Stimulated activated CD4-positive, alpha-beta T cell treated with anti-CD3 and anti-CD28 coated beads, Interleukin-12 subunit alpha, Interleukin-12 subunit beta, amount 100 ng/mL, for 48 hours (primary cell): Measurements from ENCODE around the gene PICALM.
"Not testable (repeated sequence)": the region's sequence is repeated elsewhere in the genome, so short reads cannot be mapped to it uniquely, and the experiment has no call there.

Experiments used
- DNase-seq, 3 donors: peaks; one replicate each; pipeline ENCODE4 v3.0.0-alpha.2; 2020; ENCODE audit warnings: low read depth in 2 of 3, low spot score in 1 of 3

The PICALM gene, protein sequence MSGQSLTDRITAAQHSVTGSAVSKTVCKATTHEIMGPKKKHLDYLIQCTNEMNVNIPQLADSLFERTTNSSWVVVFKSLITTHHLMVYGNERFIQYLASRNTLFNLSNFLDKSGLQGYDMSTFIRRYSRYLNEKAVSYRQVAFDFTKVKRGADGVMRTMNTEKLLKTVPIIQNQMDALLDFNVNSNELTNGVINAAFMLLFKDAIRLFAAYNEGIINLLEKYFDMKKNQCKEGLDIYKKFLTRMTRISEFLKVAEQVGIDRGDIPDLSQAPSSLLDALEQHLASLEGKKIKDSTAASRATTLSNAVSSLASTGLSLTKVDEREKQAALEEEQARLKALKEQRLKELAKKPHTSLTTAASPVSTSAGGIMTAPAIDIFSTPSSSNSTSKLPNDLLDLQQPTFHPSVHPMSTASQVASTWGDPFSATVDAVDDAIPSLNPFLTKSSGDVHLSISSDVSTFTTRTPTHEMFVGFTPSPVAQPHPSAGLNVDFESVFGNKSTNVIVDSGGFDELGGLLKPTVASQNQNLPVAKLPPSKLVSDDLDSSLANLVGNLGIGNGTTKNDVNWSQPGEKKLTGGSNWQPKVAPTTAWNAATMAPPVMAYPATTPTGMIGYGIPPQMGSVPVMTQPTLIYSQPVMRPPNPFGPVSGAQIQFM

DNA sequence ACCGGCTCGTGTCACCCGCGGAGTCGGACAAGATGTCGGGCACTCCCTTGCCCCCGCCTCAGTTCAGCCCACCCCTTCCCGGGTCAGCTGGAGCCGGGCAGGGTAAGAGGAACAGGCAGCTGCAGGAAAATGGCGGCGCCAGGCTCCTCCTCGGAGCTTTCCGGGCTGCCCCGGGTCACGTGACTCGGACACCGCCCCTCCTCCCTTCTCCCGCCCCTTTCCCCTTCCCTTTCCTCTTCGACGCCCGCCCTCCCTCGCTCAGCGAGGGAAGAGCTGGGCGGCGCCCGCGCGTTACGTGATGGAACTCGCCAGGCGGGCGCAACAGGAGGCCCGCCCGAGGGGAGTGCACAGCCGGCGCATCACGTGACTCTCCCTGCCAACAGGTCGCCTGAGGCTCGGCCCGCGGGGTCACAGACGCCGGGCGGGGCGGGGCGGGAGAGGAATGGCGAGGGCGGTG lies at the start of gene PICALM:
PICALM (minus strand) TSS at position 134 of the 457 bp plus-strand sequence. CDS start 304 bp downstream, outside the sequence.
- peak; percentile 95 to 97 (median 96) for DNase-seq

DNA sequence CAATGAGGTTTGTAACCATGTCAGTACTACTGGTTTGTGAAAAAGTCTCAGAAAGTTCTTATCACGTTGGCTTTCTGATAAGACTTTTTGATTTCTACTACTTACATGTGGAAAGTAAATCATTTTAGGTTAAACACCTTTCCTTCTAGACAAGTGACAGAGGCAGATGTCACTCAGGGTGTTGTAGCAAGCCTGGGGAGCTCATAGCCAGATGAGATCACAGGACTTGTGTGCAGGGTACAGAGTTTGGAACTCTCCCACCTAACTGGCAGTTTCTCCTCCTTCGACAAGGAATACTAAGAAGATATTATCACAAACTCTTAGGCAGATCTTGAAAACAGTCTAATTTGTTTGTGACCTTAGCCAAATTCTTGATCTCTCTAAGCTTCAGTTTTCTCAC lies 49.4 kb upstream of the PICALM start:
- no peak for DNase-seq

DNA sequence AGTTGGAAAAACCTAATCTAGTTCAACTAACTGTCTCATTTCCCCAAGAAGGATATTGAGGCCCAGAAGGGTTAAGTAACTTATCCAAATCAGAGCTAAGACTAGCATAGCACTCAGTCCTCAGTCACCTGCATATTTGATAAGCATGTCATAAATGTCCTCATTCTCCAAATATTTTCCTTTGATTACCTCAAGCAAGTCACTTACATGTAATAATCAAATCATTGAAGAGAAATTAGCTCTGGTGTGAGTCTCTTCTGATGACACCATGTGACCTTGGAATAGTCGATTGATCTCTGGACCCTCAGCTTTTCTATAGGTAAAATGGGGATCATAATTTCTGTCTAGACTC lies 48.8 kb upstream of the PICALM start:
- no peak for DNase-seq

DNA sequence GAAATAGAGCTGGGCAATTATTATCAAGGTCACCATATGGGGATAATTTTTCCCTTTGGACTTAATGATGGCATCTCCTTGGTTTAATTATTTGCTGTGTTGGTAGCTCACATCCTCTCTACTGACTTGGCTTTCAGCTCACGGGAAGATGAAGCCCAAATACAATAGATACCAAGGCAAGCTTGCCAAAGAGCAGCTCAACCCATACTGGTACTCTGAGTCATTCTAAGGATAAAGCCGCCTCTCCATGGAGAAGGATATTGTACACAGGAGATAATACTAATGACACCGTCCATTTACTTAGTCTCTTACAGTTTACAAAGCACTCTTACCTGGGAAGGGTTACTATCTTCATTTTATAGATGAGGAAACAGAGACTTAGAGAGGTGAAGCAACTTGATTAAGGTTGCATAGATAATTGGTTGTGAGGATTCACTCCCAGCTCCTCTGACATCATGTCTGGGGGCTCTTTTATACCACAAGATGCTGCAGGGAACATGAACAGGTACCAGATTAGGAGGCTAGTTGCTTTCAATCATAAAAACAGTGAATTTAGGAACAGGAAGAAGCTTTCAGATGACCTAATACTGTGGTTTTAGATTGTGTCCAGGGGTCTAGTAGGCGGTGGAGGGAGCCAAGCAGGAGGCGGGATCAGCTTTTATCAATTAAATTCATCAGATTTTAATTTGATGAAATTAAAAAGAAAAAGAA lies 48.3 kb upstream of the PICALM start:
- no peak for DNase-seq

DNA sequence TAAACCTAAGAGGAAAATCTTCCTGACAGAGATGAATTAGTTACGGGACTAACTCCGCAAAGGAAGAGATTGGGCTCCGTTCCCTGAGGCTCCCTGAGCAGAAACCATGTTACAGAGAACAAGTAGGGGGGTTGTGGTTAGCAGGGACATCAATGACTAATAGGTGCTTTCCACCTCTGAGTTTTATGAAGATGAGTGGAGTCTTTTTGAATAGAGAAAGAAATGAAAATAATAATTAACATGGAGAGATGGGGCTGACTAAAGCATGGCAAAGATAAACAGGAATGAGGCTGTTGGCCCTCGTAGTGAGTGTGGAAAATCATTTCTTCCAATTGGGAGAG lies 47.5 kb upstream of the PICALM start:
- peak in 1 of 3 donors; percentile 28 for DNase-seq

DNA sequence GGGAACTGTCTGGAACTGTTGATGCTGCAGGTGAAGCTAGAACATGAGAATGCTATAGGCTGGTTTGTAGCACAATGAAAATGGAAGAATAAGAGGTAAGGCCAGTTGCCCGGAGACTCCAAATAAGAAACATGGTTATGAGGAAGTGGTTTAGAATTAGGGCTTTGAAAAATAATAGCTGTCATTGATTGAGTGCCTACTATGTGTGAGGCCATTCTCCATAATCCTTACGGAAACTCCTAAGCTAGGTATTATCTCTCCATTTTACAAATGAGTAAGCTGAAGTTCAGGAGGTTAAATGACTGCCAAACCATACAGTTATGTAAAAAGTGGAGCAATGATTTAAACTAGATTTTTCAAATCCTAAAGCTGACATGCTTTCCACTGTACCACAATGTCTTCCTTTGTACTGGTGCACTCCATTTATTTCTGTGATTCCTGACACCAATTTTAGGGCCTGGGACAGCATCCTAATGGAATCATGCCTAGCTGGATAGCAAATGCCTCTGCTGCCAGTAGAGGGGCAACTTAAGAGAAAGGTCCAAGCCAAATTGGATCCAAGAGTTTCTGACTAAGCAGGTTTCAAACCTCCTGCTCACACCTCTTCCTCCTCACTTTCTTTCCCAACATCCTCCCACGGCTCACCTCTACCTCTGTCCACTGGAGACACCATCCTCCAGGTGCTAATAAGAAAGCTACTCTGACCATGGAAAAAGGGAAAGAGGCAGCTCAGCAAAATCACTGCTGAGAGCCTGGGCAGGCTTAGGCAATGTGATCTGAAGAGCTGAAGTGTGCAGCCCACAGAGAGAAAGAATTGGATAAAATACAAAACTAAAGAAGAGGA lies 46.9 kb upstream of the PICALM start:
- peak in 1 of 3 donors; percentile 8 for DNase-seq

DNA sequence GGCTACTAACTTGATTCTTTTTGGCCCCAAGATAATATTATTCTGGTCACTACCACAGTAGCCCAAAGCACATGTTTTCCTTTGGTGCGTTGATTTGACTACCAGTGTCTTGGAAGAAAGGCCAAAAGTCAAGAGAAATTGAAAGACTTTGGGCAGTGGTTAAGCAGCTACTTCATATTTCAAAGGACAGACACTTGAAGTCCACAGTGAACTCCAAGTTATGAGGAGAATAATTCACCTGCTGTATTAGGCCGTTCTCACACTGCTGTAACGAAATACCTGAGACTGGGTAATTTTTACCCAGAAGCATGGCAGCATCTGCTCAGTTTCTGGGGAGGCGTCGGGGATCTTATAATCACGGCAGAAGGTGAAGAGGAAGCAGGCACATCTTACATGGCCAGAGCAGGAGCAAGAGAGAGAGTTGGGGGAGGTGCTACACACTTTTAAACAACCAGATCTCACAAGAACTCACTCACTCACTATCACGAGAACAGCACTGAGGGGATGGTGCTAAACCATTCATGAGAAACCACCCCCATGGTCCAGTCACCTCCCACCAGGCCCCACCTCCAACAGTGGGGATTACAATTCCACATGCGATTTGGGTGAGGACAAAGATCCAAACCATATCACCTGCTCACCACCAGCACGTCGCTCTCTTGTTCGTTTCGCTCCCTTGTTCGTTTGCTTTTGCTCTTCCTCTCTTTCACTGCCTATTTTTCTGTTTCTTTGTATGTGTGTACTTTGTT lies 40.2 kb upstream of the PICALM start:
- DNase-seq, result no peak

DNA sequence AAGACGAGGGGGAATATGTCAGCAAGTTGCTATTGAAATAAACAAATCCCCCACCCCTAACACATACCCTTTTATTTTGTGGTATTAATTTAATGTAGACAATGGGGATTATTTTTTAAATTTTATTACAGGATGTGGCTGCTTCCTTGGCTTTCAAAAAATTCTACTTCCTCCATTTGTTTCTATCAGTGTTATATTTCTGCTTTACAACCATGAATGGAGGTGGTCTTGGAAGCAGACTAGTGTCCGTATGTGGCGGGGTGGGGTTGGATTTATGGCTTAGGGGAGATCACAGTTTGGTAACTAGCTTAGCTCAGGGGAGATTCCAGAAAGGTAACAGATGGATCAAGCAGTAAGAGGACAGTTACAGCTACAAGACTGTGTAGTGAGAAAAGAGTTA lies 39.3 kb upstream of the PICALM start:
- DNase-seq, result no peak

DNA sequence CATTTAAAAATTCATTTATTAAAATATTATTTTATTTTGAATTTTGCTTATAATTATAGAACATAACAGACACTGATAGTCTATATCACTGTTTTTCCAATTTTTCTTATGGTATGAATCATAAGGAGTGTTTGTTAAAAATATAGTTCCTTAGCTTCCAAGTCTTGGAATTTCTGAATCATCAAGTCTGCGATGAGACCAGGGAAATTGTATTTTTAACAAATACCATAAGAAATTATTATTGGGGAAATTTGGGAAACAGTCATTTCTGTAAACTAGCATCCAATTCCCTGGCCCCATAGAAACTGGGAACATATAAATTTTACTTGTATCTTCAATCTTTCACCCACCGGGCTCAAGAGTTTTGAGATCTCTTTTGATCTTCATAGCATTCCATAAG lies 38.0 kb upstream of the PICALM start:
- DNase-seq, result no peak

DNA sequence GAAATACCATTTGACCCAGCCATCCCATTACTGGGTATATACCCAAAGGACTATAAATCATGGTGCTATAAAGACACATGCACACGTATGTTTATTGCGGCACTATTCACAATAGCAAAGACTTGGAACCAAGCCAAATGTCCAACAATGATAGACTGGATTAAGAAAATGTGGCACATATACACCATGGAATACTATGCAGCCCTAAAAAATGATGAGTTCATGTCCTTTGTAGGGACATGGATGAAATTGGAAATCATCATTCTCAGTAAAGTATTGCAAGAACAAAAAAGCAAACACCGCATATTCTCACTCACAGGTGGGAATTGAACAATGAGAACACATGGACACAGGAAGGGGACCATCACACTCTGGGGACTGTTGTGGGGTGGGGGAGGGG lies 37.1 kb upstream of the PICALM start:
- DNase-seq, result not testable (repeated sequence)

DNA sequence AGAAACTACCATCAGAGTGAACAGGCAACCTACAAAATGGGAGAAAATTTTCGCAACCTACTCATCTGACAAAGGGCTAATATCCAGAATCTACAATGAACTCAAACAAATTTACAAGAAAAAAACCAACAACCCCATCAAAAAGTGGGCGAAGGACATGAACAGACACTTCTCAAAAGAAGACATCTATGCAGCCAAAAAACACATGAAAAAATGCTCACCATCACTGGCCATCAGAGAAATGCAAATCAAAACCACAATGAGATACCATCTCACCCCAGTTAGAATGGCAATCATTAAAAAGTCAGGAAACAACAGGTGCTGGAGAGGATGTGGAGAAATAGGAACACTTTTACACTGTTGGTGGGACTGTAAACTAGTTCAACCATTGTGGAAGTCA lies 36.7 kb upstream of the PICALM start:
- DNase-seq, result not testable (repeated sequence)

DNA sequence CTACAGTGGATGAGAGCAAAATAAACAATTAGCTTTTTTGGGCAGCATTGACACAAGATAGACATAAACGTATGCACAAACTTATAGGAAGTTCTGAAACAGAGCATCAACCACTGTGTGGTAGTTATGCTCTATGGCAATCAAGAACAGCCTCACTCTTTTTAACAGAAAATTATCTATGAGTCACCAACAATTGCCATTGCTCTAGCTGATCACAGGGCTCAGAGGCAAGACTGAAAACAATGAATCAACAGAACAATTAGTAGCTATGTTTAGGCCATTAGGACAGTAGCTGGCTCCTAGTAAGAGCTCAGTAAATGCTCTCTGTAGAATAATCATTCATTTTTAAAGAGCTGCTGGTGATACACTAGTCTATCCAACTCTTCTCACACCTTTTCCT lies 34.9 kb upstream of the PICALM start:
- no peak for DNase-seq

DNA sequence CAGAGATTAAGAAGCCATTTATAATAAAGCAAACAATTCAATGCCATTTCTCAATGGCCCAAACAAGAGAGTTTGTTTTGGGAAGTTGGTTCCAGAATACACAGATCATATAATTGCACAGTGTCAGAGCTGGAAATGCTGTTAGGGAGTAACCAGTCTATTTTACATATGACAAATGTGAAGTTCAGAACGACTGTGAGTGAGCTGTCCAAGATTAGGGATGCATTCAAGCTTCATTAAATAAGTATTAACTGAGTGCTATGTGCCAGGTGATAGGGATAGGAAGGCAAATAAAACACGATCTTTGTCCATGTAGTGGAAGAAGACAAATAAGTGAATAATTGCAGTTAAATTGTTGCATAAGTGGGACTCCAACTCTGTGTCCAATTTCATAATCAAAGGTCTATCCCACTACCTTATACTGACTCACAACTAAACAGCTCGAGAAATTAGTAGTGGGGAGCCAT lies 33.1 kb upstream of the PICALM start:
- DNase-seq, result no peak

DNA sequence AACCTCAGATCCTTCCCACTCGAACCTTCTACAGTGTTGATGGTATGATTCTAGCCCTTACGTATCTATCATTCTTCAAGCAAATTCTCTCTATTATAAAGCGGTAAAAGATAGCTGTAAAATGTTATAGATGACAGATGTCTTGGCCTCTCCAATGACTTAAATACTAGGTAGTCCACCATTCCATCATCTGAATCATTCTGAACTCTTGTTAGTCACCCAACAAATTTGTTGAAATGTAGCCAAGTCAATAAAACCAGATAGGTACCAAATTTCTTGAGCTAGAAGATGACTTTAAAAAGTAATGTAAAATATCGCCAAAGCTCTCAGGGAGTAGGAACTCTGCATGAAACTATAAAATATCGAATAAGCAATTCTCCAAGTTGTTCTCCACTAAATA lies 32.6 kb upstream of the PICALM start:
- DNase-seq, result no peak

DNA sequence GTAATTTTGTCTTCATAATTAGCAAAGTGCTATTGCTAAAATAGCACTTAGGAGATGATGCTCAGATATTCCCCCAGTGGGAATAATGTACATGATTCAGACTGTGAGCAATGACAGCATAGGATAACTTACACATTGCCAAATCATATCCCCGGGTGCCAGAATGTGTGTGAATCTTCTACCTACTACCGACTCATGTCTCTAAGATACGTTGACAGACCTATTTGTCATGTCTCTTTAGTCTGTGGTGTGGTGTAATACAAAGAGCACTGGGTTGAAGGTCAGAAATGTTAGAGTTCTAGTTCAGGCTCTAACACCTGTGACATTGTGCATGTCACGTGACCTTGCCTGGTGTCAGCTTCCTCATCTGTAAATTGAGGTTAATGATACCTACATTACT lies 31.0 kb upstream of the PICALM start:
- no peak for DNase-seq

DNA sequence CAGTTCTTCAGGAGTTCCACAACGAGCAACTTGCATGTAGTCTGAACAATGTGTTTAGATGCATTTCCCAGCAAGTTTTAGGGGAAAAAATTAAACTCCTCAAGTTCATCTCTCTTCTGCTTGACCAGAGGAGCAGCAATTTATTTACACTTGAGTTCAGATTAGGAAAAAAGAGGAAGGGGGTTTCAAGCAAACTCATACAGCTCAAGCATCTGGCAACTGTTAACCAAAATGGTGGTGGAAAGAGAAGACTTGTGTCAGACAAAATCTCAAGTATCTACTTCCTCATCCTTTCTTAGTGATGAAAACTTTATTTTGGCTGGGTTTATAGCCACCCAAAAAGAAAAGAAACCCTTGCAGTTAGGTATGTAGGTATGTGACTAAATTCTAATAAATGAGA lies 29.1 kb upstream of the PICALM start:
- DNase-seq, result no peak

DNA sequence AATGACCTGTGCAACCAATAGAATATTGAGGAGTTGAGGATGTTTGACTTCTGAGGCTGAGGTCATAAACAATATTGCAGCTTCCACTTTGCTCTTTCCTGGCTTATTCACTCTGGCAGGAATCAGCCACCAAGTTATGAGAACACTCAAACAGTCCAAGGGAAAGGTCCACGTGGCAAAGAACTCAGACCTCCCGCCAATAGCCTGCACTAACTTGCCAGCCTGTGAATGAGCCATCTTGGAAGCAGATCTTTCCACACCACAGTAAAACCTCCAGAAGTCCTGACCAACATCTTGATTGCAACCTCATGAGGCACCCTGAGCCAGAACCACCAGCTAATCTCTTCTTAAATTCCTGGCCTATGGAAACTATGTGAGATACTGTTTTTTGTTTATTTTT lies 22.7 kb upstream of the PICALM start:
- DNase-seq, result no peak

DNA sequence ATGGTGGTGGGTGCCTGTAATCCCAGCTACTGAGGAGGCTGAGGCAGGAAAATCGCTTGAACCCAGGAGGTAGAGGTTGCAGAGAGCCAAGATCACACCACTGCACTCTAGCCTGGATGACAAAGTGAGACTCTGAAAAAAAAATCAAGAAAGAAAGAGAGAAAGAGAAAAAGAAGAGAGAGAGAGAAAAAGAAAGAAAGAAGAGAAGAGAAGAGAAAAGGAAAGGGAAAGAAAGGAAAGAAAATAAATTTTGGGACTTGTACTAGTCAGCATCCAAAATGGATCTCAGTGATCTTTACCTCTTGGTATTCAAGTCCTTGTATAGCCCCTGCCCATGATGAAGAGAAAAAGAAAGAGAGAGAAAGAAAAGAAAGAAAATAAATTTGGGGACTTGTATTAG lies 22.2 kb upstream of the PICALM start:
- no peak for DNase-seq

DNA sequence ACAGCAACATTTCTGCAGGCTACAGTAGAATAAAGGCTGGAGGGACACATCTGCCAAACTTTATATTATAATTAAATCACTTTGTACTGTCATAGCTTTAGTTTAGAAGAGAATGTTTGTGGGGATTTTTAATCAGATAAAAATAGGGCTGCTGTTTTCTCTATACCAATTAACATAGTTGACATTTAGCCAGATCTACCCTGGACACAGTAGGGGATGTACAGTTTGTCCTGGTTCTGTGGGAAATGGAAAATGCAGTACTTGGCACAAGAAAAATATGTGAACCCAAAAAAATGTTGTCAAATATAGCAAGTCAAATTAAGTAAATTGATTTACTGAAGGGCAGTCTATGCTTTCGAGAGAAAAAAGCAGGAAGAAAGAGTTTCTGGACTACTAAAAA lies 20.8 kb upstream of the PICALM start:
- no peak for DNase-seq

DNA sequence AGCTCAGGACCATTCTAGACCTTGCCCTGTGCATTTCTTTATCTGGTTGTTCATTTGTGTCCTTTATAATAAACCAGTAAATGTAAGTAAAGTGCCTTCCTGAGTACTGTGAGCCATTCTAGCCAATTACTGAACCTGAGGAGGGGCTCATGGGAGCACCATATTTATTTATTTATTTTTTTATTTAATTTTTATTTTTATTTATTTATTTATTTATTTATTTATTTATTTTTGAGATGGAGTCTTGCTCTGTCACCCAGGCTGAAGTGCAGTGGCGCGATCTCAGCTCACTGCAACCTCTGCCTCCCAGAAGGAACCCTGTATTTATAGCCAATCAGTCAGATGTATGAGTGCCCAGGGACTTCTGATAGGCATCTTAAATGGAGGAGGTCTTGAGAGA lies 18.8 kb upstream of the PICALM start:
- not testable (repeated sequence) for DNase-seq
